ENCODE results near the gene TMEM107.

DNA sequence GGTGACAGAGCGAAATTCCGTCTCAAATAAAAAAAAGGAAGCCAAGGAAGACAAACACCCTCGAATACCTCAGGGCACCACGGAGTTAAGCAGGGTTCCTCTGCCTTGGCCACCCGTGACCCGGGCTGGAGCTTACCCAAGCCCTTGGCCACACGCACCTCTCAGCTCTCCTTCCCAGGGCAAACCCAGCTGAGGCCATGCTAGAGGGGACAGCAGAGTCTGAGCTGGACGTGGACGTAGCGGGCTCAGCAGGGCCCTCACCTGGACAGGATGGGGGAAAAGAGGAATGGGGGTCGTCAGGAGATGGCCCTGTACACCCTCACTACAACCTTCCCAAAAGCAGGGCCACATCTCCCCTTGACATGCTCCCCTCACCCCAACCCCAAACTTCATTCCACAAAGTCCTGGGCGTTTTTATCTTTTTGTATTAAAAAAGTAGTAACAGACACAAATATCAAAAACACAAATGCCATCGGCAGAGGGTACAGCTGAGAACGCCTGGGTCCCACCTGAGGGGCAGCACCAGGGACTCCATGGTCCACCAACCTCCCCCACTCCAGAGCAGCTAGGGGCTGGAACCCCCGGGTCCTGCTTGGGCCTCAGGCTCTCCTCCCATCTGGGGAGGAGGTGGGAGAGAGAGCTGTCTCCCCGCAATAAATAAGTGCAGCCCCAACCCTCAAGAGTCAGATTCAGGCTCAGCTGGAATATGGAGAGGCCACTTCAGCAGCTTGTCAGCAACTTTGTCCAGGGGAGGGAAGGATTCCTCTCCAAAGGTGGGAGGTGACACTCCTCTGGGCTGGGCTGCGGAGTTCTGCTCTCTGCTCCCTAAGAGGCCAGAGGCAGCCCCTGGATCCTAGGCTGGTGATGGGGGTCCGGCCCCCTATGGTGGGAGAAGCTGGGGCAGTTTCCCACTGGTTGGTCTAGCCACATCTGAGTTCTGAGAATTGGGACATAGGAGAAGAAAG lies 35.8 kb downstream of the TMEM107 start:
- peak; percentile 10 for TF ChIP-seq POLR2A (IDR thresholded peaks at IDR 0.05; ENCODE audit: low read length)
- TF ChIP-seq GATA1 (IDR thresholded peaks at IDR 0.05; ENCODE audit: low read depth, low read length) = no peak

Measured in erythroblast (primary cell).